Adipocyte (in vitro differentiated cells): ENCODE data around the gene BRD3.

Experiments
- DNase-seq: peaks from one replicate; pipeline ENCODE4 v3.0.0-alpha.2; 2015; ENCODE audit warnings: low read depth
- H3K27me3 ChIP-seq: replicated peaks from 2 replicates; pipeline ENCODE4 v1.7.0; 2013; ENCODE audit warnings: mild to moderate bottlenecking, low read length, moderate library complexity; ENCODE audit not compliant: control insufficient read depth, insufficient read depth
- H3K36me3 ChIP-seq: 2 replicates; pipeline ENCODE4 v1.7.0; 2013; ENCODE audit warnings: low read length, mild to moderate bottlenecking, moderate library complexity; ENCODE audit not compliant: control insufficient read depth, insufficient read depth, severe bottlenecking
- H3K4me1 ChIP-seq: 2 replicates; pipeline ENCODE4 v1.7.0; 2013; ENCODE audit warnings: mild to moderate bottlenecking, low read length, moderate library complexity; ENCODE audit not compliant: control insufficient read depth, insufficient read depth
- H3K4me3 ChIP-seq: 2 replicates; pipeline ENCODE4 v1.7.0; 2013; ENCODE audit warnings: mild to moderate bottlenecking, low read length, moderate library complexity
- H3K9ac ChIP-seq: 2 replicates; pipeline ENCODE4 v1.7.0; 2013; ENCODE audit warnings: mild to moderate bottlenecking, low read length, moderate library complexity
- H3K9me3 ChIP-seq: 2 replicates; pipeline ENCODE4 v1.7.0; 2013; ENCODE audit warnings: mild to moderate bottlenecking, low read length, moderate library complexity; ENCODE audit not compliant: control insufficient read depth

The BRD3 gene

GRCh38 chr9:134003237-134003636, 64.6 kb downstream of the BRD3 start:
- no peak overlapping the region for H3K4me3 ChIP-seq
- H3K9me3 ChIP-seq: no peaks in the 10 kb centered on the region
- H3K36me3 ChIP-seq: no peaks in the 10 kb centered on the region
- H3K9ac ChIP-seq: no peak overlapping the region
- H3K4me1 ChIP-seq: no peaks in the 10 kb centered on the region
- H3K27me3 ChIP-seq: peaks cover 19% of the 10 kb centered on the region
- DNase-seq: no peak

- Histone ChIP-seq H3K9ac (no peak overlapping the region), H3K4me1 (no peaks in the 10 kb centered on the region), H3K36me3 (no peaks in the 10 kb centered on the region), H3K4me3 (no peak overlapping the region), H3K9me3 (no peaks in the 10 kb centered on the region), H3K27me3 (peaks cover 18% of the 10 kb centered on the region)
- DNase-seq: no peak
Measured at GRCh38 chr9:134002796-134003195, 65.0 kb downstream of the BRD3 start.

GRCh38 chr9:133999851-134000265, 68.0 kb downstream of the BRD3 start:
- peaks cover 33% of the 10 kb centered on the region for H3K27me3 ChIP-seq
- H3K4me1 ChIP-seq: no peaks in the 10 kb centered on the region
- DNase-seq: no peak
- no peak overlapping the region for H3K4me3 ChIP-seq
- H3K9me3 ChIP-seq: no peaks in the 10 kb centered on the region
- H3K9ac ChIP-seq: no peak overlapping the region
- no peaks in the 10 kb centered on the region for H3K36me3 ChIP-seq

- Histone ChIP-seq H3K4me1 (peaks cover under 1% of the 10 kb centered on the region), H3K4me3 (no peak overlapping the region), H3K9me3 (no peaks in the 10 kb centered on the region), H3K9ac (no peak overlapping the region), H3K36me3 (no peaks in the 10 kb centered on the region), H3K27me3 (peaks cover 32% of the 10 kb centered on the region)
- peak; percentile 20 for DNase-seq
Measured at GRCh38 chr9:133998915-133999595, 68.8 kb downstream of the BRD3 start.

GRCh38 chr9:133997584-133997983, 70.2 kb downstream of the BRD3 start:
- H3K9me3 ChIP-seq: no peaks in the 10 kb centered on the region
- H3K36me3 ChIP-seq: no peaks in the 10 kb centered on the region
- H3K4me3 ChIP-seq: no peak overlapping the region
- peaks cover 23% of the 10 kb centered on the region for H3K27me3 ChIP-seq
- no peak for DNase-seq
- H3K4me1 ChIP-seq: peaks cover 6% of the 10 kb centered on the region
- H3K9ac ChIP-seq: no peak overlapping the region

- DNase-seq: no peak
- Histone ChIP-seq H3K27me3 (peaks cover 23% of the 10 kb centered on the region), H3K4me1 (peaks cover 6% of the 10 kb centered on the region), H3K4me3 (no peak overlapping the region), H3K9ac (no peak overlapping the region), H3K36me3 (no peaks in the 10 kb centered on the region), H3K9me3 (no peaks in the 10 kb centered on the region)
Measured at GRCh38 chr9:133996531-133997520, 71.0 kb downstream of the BRD3 start.

GRCh38 chr9:133995012-133995896, 72.6 kb downstream of the BRD3 start:
- Histone ChIP-seq H3K9me3 (no peaks in the 10 kb centered on the region), H3K4me1 (peaks cover 13% of the 10 kb centered on the region), H3K27me3 (peaks cover 14% of the 10 kb centered on the region), H3K36me3 (no peaks in the 10 kb centered on the region), H3K4me3 (no peak overlapping the region), H3K9ac (no peak overlapping the region)
- no peak for DNase-seq

GRCh38 chr9:133994353-133995011, 73.3 kb downstream of the BRD3 start:
- Histone ChIP-seq H3K4me3 (no peak overlapping the region), H3K36me3 (no peaks in the 10 kb centered on the region), H3K27me3 (peaks cover 14% of the 10 kb centered on the region), H3K4me1 (peaks cover 19% of the 10 kb centered on the region), H3K9ac (no peak overlapping the region), H3K9me3 (no peaks in the 10 kb centered on the region)
- DNase-seq: peak; percentile 89

- Histone ChIP-seq H3K4me3 (peak overlapping the region; percentile 89), H3K9ac (peak overlapping the region; percentile 96), H3K36me3 (no peaks in the 10 kb centered on the region), H3K4me1 (peaks cover 19% of the 10 kb centered on the region), H3K9me3 (no peaks in the 10 kb centered on the region), H3K27me3 (peaks cover 14% of the 10 kb centered on the region)
- no peak for DNase-seq
Measured at GRCh38 chr9:133993635-133994253, 74.1 kb downstream of the BRD3 start.
